ENCODE data around the gene ZNF860. TPM values are rescaled to one million over a fixed set of nuclear protein-coding genes. Genes with fewer than 3 reads are reported as not detected.
"Not testable (repeated sequence)": the region's sequence is repeated elsewhere in the genome, so short reads cannot be mapped to it uniquely, and the experiment has no call there.

ZNF860 gene
- polyA plus RNA-seq, 1 of the 3 experiments (the other 2 are of a cell fraction): not detected

GRCh38 chr3:31984321-31984720 is 2.8 kb downstream of the ZNF860 start (continued):
- TF ChIP-seq NFIC (IDR thresholded peaks at IDR 0.05; ENCODE audit: borderline replicate concordance): no peak

GRCh38 chr3:31985831-31986230 is 4.3 kb downstream of the ZNF860 start:
- H3K27me3 ChIP-seq (ENCODE audit: insufficient read depth): no peaks in the 10 kb centered on the region
- no peaks in the 10 kb centered on the region for H3F3A ChIP-seq (replicated peaks; ENCODE audit: insufficient read depth)
- 79% methylated on average over 2 of the region's 2 CpGs for WGBS (ENCODE audit: low lambda C conversion rate)
- ChIA-PET POLR2A (no interaction called here), CTCF (interaction anchor here (5.1 kb wide), 1 partner anchor 33 kb away, joined by 20 read pairs; no protein-coding TSS in a partner anchor)
- no peak overlapping the region for H3K9ac ChIP-seq
- peaks cover 0 to 2% of the 10 kb centered on the region in 2 experiments; a peak in 1 of 4 replicates for H3K4me1 ChIP-seq (ENCODE audit: control insufficient read depth in 1 of 2, insufficient read depth in 2 of 2, low read depth in 1 of 2, low read length in 1 of 2)
- no peaks in the 10 kb centered on the region for H3K9me3 ChIP-seq
- H3K4me2 ChIP-seq: no peak overlapping the region
- H3K36me3 ChIP-seq (replicated peaks in 1 of 2; ENCODE audit: control insufficient read depth in 1 of 2, insufficient read depth in 2 of 2, low read length in 1 of 2): no peaks in the 10 kb centered on the region
- H3K27ac ChIP-seq (ENCODE audit: low read depth in 2 of 2, low read length in 1 of 2): no peak overlapping the region
- H3K4me3 ChIP-seq (ENCODE audit: low read depth in 2 of 2, low read length in 1 of 2): no peak overlapping the region
- no peak overlapping the region for H2AFZ ChIP-seq (ENCODE audit: low read depth)
- H3K9me2 ChIP-seq: no peaks in the 10 kb centered on the region
- H4K20me1 ChIP-seq (ENCODE audit: insufficient read depth): no peaks in the 10 kb centered on the region
- TF ChIP-seq FOXJ3 (CRISPR knock-in tag; IDR thresholded peaks at IDR 0.05) (no peak), IRF3 (IDR thresholded peaks at IDR 0.05; ENCODE audit: low read depth, low read length) (no peak), POLR2AphosphoS5 (IDR thresholded peaks at IDR 0.05; ENCODE audit: low read depth, low read length) (no peak), SIN3A (IDR thresholded peaks at IDR 0.05; ENCODE audit: borderline replicate concordance, low read depth, low read length) (no peak), MEF2A (IDR thresholded peaks at IDR 0.05; ENCODE audit: borderline replicate concordance, low read depth) (no peak), MXI1 (IDR thresholded peaks at IDR 0.05; ENCODE audit: low read depth, low read length) (no peak), NFIC (IDR thresholded peaks at IDR 0.05; ENCODE audit: borderline replicate concordance) (no peak), FOSL2 (IDR thresholded peaks at IDR 0.05; ENCODE audit: borderline replicate concordance, low read depth) (no peak), RFX5 (IDR thresholded peaks at IDR 0.05; ENCODE audit: low read length) (no peak), ELF1 (IDR thresholded peaks at IDR 0.05) (no peak)
- TF ChIP-seq, protein P1, sequence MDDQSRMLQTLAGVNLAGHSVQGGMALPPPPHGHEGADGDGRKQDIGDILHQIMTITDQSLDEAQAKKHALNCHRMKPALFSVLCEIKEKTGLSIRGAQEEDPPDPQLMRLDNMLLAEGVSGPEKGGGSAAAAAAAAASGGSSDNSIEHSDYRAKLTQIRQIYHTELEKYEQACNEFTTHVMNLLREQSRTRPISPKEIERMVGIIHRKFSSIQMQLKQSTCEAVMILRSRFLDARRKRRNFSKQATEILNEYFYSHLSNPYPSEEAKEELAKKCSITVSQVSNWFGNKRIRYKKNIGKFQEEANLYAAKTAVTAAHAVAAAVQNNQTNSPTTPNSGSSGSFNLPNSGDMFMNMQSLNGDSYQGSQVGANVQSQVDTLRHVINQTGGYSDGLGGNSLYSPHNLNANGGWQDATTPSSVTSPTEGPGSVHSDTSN (IDR thresholded peaks at IDR 0.05): no peak
- no peak for DNase-seq
- no peaks in the 10 kb centered on the region for H3K79me2 ChIP-seq (ENCODE audit: insufficient read depth)

GRCh38 chr3:31988271-31988670 is 6.7 kb downstream of the ZNF860 start:
- Histone ChIP-seq H3K79me2 (ENCODE audit: insufficient read depth) (no peaks in the 10 kb centered on the region), H3K9me3 (no peaks in the 10 kb centered on the region), H3K27ac (ENCODE audit: low read depth in 2 of 2, low read length in 1 of 2) (no peak overlapping the region), H3K27me3 (ENCODE audit: insufficient read depth) (no peaks in the 10 kb centered on the region), H3K36me3 (replicated peaks in 1 of 2; ENCODE audit: control insufficient read depth in 1 of 2, insufficient read depth in 2 of 2, low read length in 1 of 2) (no peaks in the 10 kb centered on the region), H3K4me1 (ENCODE audit: control insufficient read depth in 1 of 2, insufficient read depth in 2 of 2, low read depth in 1 of 2, low read length in 1 of 2) (no peaks in the 10 kb centered on the region), H3K9me2 (no peaks in the 10 kb centered on the region), H3K4me2 (no peak overlapping the region), H3F3A (replicated peaks; ENCODE audit: insufficient read depth) (no peaks in the 10 kb centered on the region), H3K9ac (no peak overlapping the region), H2AFZ (ENCODE audit: low read depth) (no peak overlapping the region), H4K20me1 (ENCODE audit: insufficient read depth) (no peaks in the 10 kb centered on the region), H3K4me3 (ENCODE audit: low read depth in 2 of 2, low read length in 1 of 2) (no peak overlapping the region)
- TF ChIP-seq GABPA (IDR thresholded peaks at IDR 0.05; ENCODE audit: low read depth): no peak
- no peak for TF ChIP-seq REST (IDR thresholded peaks at IDR 0.05; ENCODE audit: low read depth, low read length)
- TF ChIP-seq SMC3 (IDR thresholded peaks at IDR 0.05; ENCODE audit: low read depth, low read length): no peak
- no peak for DNase-seq
- WGBS (ENCODE audit: low lambda C conversion rate): 45% methylated on average over 1 of the region's 1 CpG
- CTCF ChIA-PET: interaction anchor here (1.0 kb wide), 1 partner anchor 9 kb away, joined by 3 read pairs; no protein-coding TSS in a partner anchor
- POLR2A ChIA-PET: no interaction called here

GRCh38 chr3:31992995-31993394 is 11.4 kb downstream of the ZNF860 start:
- H3K36me3 ChIP-seq (replicated peaks in 1 of 2; ENCODE audit: control insufficient read depth in 1 of 2, insufficient read depth in 2 of 2, low read length in 1 of 2); H2AFZ ChIP-seq (ENCODE audit: low read depth); H3K9ac ChIP-seq; H3K79me2 ChIP-seq (ENCODE audit: insufficient read depth); H3K27ac ChIP-seq (ENCODE audit: low read depth in 2 of 2, low read length in 1 of 2); H3K9me3 ChIP-seq; H3K4me3 ChIP-seq (ENCODE audit: low read depth in 2 of 2, low read length in 1 of 2); H3K27me3 ChIP-seq (ENCODE audit: insufficient read depth); CTCF ChIA-PET; H3K4me1 ChIP-seq (ENCODE audit: control insufficient read depth in 1 of 2, insufficient read depth in 2 of 2, low read depth in 1 of 2, low read length in 1 of 2); H3K9me2 ChIP-seq; DNase-seq; H4K20me1 ChIP-seq (ENCODE audit: insufficient read depth); POLR2A ChIA-PET; H3F3A ChIP-seq (replicated peaks; ENCODE audit: insufficient read depth); H3K4me2 ChIP-seq: not testable (repeated sequence)
- 54% methylated on average over 6 of the region's 6 CpGs for WGBS (ENCODE audit: low lambda C conversion rate)
